K562 (cell line): Measurements from ENCODE around the gene CALML4. TPM values are rescaled to one million over a fixed set of nuclear protein-coding genes. Genes with fewer than 3 reads are reported as not detected.

Experiments used
- ATAC-seq: fragments of 200-7000 bp; cut with Tn5 transposase; 3 replicates; pipeline ENCODE4 v1.9.1; 2020; ENCODE audit warnings: moderate library complexity
- BruUV-seq: library from RNA; stranded (reverse); fragments of 400-500 nt; replicated peaks from 2 replicates; lab custom pipeline; 2021; lab: Mats Ljungman, UMichigan
- CTCF ChIA-PET: fragments of 300-600 bp; formaldehyde crosslinking; extraction: SDS; loops from one replicate; lab custom pipeline; 2021; ENCODE audit warnings: low intra/inter-chr PET ratio; lab: Yijun Ruan, JAX
- POLR2A ChIA-PET: fragments of 300-600, 350-650 bp; sonication (Branson Sonifier 250); formaldehyde crosslinking; extraction: SDS; loops from one replicate; lab custom pipeline; 2021; ENCODE audit warnings: antibody characterized with exemption, inconsistent platforms; lab: Yijun Ruan, JAX
- DNase-seq, 4 experiments: peaks; one replicate each; pipeline versions ENCODE4 v3.0.0 to v3.0.0-alpha.2; 2011 to 2018; ENCODE audit warnings: low spot score in 3 of 4, mixed read lengths in 3 of 4; ENCODE audit errors: extremely low read depth in 1 of 4
- FAIRE-seq: peaks from 2 replicates; lab custom pipeline; 2011; peaks lifted over from hg19 to GRCh38; lab: Jason Lieb, UNC
- H2AFZ ChIP-seq: 2 replicates; pipeline ENCODE4 v1.6.0; 2011; ENCODE audit warnings: low read depth, low read length, control low read depth, inconsistent platforms
- H3K27ac ChIP-seq: fragments of 200-600 bp; 3 replicates; pipeline ENCODE4 v1.8.0; 2011; ENCODE audit warnings: low read depth, mild to moderate bottlenecking, control low read depth, inconsistent platforms, low read length, moderate library complexity, mixed read lengths; ENCODE audit errors: extremely low read depth
- H3K27me3 ChIP-seq, 2 experiments: fragments of 300-600 bp in 1 of 2; 2 replicates in 1 of 2; 3 replicates in 1 of 2; pipeline versions ENCODE4 v1.6.0 to v1.8.0; 2011; ENCODE audit warnings: inconsistent platforms in 2 of 2, low read length in 2 of 2, mild to moderate bottlenecking in 1 of 2, mixed read lengths in 1 of 2, moderate library complexity in 1 of 2; ENCODE audit not compliant: control insufficient read depth in 2 of 2, insufficient read depth in 2 of 2
- H3K36me3 ChIP-seq: fragments of 300-600 bp; 3 replicates; pipeline ENCODE4 v1.8.0; 2011; ENCODE audit warnings: mild to moderate bottlenecking, low read length, inconsistent platforms; ENCODE audit not compliant: control insufficient read depth, insufficient read depth
- H3K4me1 ChIP-seq, 2 experiments: fragments of 200-600 bp in 1 of 2; replicated peaks in 1 of 2; 2 replicates in 1 of 2; 3 replicates in 1 of 2; pipeline versions ENCODE4 v1.5.1 to v1.8.0; 2011; ENCODE audit warnings: inconsistent platforms in 2 of 2, low read length in 2 of 2, mild to moderate bottlenecking in 1 of 2, mixed read lengths in 1 of 2, moderate library complexity in 1 of 2; ENCODE audit not compliant: control insufficient read depth in 2 of 2, insufficient read depth in 2 of 2
- H3K4me2 ChIP-seq: 2 replicates; pipeline ENCODE4 v1.6.1; 2011; ENCODE audit warnings: low read length, control low read depth, inconsistent platforms, mixed read lengths; ENCODE audit not compliant: insufficient read depth
- H3K4me3 ChIP-seq: fragments of 200-600 bp; sonication (generic), shearing (Covaris generic); 2 replicates; pipeline ENCODE4 v1.5.1; 2016; ENCODE audit warnings: control low read depth, inconsistent platforms
- H3K79me2 ChIP-seq: fragments of 200-600 bp; 3 replicates; pipeline ENCODE4 v1.8.0; 2011; ENCODE audit warnings: low read length, inconsistent platforms; ENCODE audit not compliant: control insufficient read depth, insufficient read depth
- H3K9ac ChIP-seq, 2 experiments: 2 replicates each; pipeline versions ENCODE4 v1.6.0 to v1.6.1; 2011; ENCODE audit warnings: low read depth in 2 of 2, low read length in 2 of 2, control low read depth in 1 of 2, inconsistent platforms in 1 of 2, mild to moderate bottlenecking in 1 of 2, mixed read lengths in 1 of 2; ENCODE audit not compliant: insufficient read depth in 1 of 2
- H3K9me1 ChIP-seq: one replicate; pipeline ENCODE4 v1.6.0; 2011; ENCODE audit warnings: inconsistent platforms, mild to moderate bottlenecking, low read length, moderate library complexity; ENCODE audit not compliant: control insufficient read depth, insufficient read depth
- H3K9me3 ChIP-seq: replicated peaks from 2 replicates; pipeline ENCODE4 v1.5.1; 2011; ENCODE audit warnings: low read depth, low read length, inconsistent platforms; ENCODE audit not compliant: control insufficient read depth, insufficient read depth
- H4K20me1 ChIP-seq: replicated peaks from 2 replicates; pipeline ENCODE4 v1.6.1; 2011; ENCODE audit warnings: low read length, inconsistent platforms, mixed read lengths; ENCODE audit not compliant: control insufficient read depth, insufficient read depth
- CEBPG ChIP-seq, 3 experiments: fragments of 200-800 bp in 1 of 3; sonication (Bioruptor generic) in 1 of 3; sonication (generic) in 1 of 3; formaldehyde crosslinking in 1 of 3; IDR thresholded peaks in 2 of 3; conservative IDR thresholded peaks in 1 of 3; 2 replicates each; pipeline versions ENCODE4 v1.6.1 to v1.8.0; 2016 to 2022; ENCODE audit warnings: missing compliant biosample characterization in 2 of 3, missing genetic modification characterization in 2 of 3, mild to moderate bottlenecking in 1 of 3, missing genetic modification reagents in 1 of 3
- KLF1 ChIP-seq: fragments of 450-650 bp; IDR thresholded peaks from 2 replicates; pipeline ENCODE4 v1.6.1; 2016; ENCODE audit warnings: missing genetic modification characterization, missing compliant biosample characterization
- LARP7 ChIP-seq: fragments of 450-650 bp; IDR thresholded peaks from 2 replicates; pipeline ENCODE4 v1.6.1; 2016
- MAFF ChIP-seq: IDR thresholded peaks from 2 replicates; pipeline ENCODE4 v1.6.1; 2012; ENCODE audit warnings: low read length, improper control_type of control experiment
- MAFG ChIP-seq: fragments of 450-650 bp; conservative IDR thresholded peaks from 2 replicates; pipeline ENCODE4 v1.6.1; 2016; ENCODE audit warnings: missing genetic modification characterization, missing compliant biosample characterization
- PCBP1 ChIP-seq: fragments of 200-400 bp; formaldehyde crosslinking; IDR thresholded peaks from 2 replicates; pipeline ENCODE4 v1.6.1; 2018; ENCODE audit warnings: mild to moderate bottlenecking, low read depth, low read length; ENCODE audit not compliant: poor library complexity, severe bottlenecking
- PHF21A ChIP-seq: fragments of 450-650 bp; IDR thresholded peaks from 2 replicates; pipeline ENCODE4 v1.6.1; 2017; ENCODE audit warnings: low read depth, borderline replicate concordance
- POLR2AphosphoS5 ChIP-seq: IDR thresholded peaks from 2 replicates; pipeline ENCODE4 v1.6.1; 2011; ENCODE audit warnings: mild to moderate bottlenecking, low read depth, low read length, moderate library complexity; ENCODE audit not compliant: control insufficient read depth, insufficient read depth
- POLR2G ChIP-seq: fragments of 200-400 bp; formaldehyde crosslinking; IDR thresholded peaks from 2 replicates; pipeline ENCODE4 v1.6.1; 2017; ENCODE audit warnings: low read depth, mild to moderate bottlenecking, antibody characterized with exemption, low read length, moderate library complexity
- POU5F1 ChIP-seq: fragments of 150-350 bp; IDR thresholded peaks from 2 replicates; pipeline ENCODE4 v1.6.1; 2014; ENCODE audit warnings: borderline replicate concordance, low read length, low read depth, mild to moderate bottlenecking; ENCODE audit not compliant: partially characterized antibody
- RFX1 ChIP-seq: fragments of 450-650 bp; IDR thresholded peaks from 2 replicates; pipeline ENCODE4 v1.6.1; 2016; ENCODE audit warnings: mild to moderate bottlenecking, moderate library complexity
- SMAD3 ChIP-seq: fragments of 450-650 bp; formaldehyde crosslinking; conservative IDR thresholded peaks from 2 replicates; pipeline ENCODE4 v1.4.0; 2020; ENCODE audit warnings: mild to moderate bottlenecking
- ZBED1 ChIP-seq: IDR thresholded peaks from 2 replicates; pipeline ENCODE4 v1.6.1; 2014
- ZEB2 ChIP-seq: fragments of 450-650 bp; IDR thresholded peaks from 2 replicates; pipeline ENCODE4 v1.6.1; 2016
- ZFP36 ChIP-seq: fragments of 150-350 bp; IDR thresholded peaks from 2 replicates; pipeline ENCODE4 v1.6.1; 2018; ENCODE audit warnings: low read length, low read depth; ENCODE audit not compliant: partially characterized antibody
- ZNF124 ChIP-seq: sonication (generic); formaldehyde crosslinking; IDR thresholded peaks from 2 replicates; pipeline ENCODE4 v1.8.1; 2022; ENCODE audit warnings: missing genetic modification reagents
- ZNF316 ChIP-seq: fragments of 450-650 bp; IDR thresholded peaks from 2 replicates; pipeline ENCODE4 v1.6.1; 2016
- ZNF445 ChIP-seq: fragments of 250-450 bp; sonication (Bioruptor Pico); IDR thresholded peaks from 2 replicates; pipeline ENCODE4 v1.4.0; 2020; ENCODE audit warnings: low read depth, mild to moderate bottlenecking, moderate library complexity
- WGBS: fragments of 100-300 bp; shearing (Covaris generic); methylation state at CpG from one replicate; pipeline ENCODE4 v1.1.6; 2016; ENCODE audit warnings: low coverage, mixed read lengths; ENCODE audit not compliant: insufficient coverage; ENCODE audit errors: missing lambda C conversion rate; 5-methylcytosine and 5-hydroxymethylcytosine counted together
- in situ Hi-C: fragments of 300-500 bp; cut with MboI; formaldehyde crosslinking; loops from 4 replicates; pipeline ENCODE4 v1.15.0; 2018; ENCODE audit warnings: inconsistent platforms, mixed read lengths
- intact Hi-C: fragments of 100-400 bp; cut with micrococcal nuclease; formaldehyde crosslinking; loops from 2 replicates; pipeline ENCODE4 v1.14.2; 2022
- polyA plus RNA-seq, 8 experiments: library from polyadenylated mRNA; depleted of rRNA in 4 of 8; stranded (reverse) in 5 of 8; unstranded in 3 of 8; fragments of >200 nt; fragmentation: Nextera tagmentation in 2 of 8; fragmentation: Illumina TruSeq in 1 of 8; extraction: Ambion mirVana in 2 of 8; extraction: Trizol in 1 of 8; gene quantifications; 2 replicates each; pipeline versions ENCODE4 v1.2.1 to v1.2.3, GENCODE V29; 2011 to 2014; ENCODE audit warnings: inconsistent platforms in 1 of 8, missing spikeins in 1 of 8
- total RNA-seq, 7 experiments: library from RNA; depleted of rRNA in 6 of 7; stranded (reverse); fragments of >200 nt in 6 of 7; fragmentation: Illumina TruSeq in 2 of 7; extraction: Trizol in 2 of 7; gene quantifications; 2 replicates each; pipeline versions ENCODE4 v1.2.1 to v1.2.3, GENCODE V29; 2011 to 2021; ENCODE audit warnings: low replicate concordance in 1 of 7
- TF ChIP-seq, protein P1 (sequence below): sonication (generic); formaldehyde crosslinking; IDR thresholded peaks from 2 replicates; pipeline ENCODE4 v1.4.0; 2020; ENCODE audit warnings: mild to moderate bottlenecking, missing genetic modification reagents
- TF ChIP-seq, protein P2 (sequence below): fragments of 450-650 bp; IDR thresholded peaks from 2 replicates; pipeline ENCODE4 v1.6.1; 2016; ENCODE audit warnings: borderline replicate concordance

The CALML4 gene
- total and polyA plus RNA-seq, 9 of the 15 experiments (the other 6 are each of a cell fraction or from before 2014, with no cell fraction given): 2.8 to 30.6 (median 15.5) TPM

- TF ChIP-seq ZFP36 (no peak), RFX1 (no peak), ZNF124 (CRISPR knock-in tag) (no peak), POLR2AphosphoS5 (no peak), ZBED1 (no peak)
- TF ChIP-seq, all 486 proteins: peak for 0
Observed at GRCh38 chr15:68151277-68151676, 53.9 kb downstream of the CALML4 start (continued).

DNA sequence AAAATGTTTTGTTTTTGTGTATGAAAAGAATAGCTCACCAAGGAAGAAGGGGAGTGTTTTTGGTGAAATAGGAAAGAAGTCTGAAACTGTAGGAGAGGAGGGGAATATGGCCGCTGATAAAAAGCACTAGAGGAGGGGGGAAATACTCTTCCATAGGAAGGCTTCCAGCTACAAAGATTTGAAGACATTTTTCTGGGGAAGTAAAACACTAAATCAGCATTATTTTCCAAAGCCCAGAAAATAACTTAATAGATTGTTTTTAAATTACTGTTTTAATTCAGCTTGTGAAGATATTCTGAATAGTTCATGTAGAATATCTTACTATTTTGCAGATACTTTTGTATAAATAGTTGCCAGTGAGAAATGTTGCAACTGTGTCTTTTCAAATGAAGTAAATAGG, 54.9 kb downstream of the CALML4 start:
- H2AFZ ChIP-seq: no peak overlapping the region
- H3K79me2 ChIP-seq: no peaks in the 10 kb centered on the region
- in situ Hi-C loops: no loop called here
- no peak for DNase-seq
- no peak for ATAC-seq
- peaks cover 44% of the 10 kb centered on the region for H3K36me3 ChIP-seq
- no peak for FAIRE-seq
- 90% methylated on average over 1 of the region's 1 CpG for WGBS
- POLR2A ChIA-PET: interaction anchor here (0.6 kb wide), 1 partner anchor 248 kb away, joined by 3 read pairs; no protein-coding TSS in a partner anchor
- H3K27me3 ChIP-seq: no peaks in the 10 kb centered on the region
- no peaks in the 10 kb centered on the region for H3K9me1 ChIP-seq
- no peaks in the 10 kb centered on the region for H3K9me3 ChIP-seq
- H3K4me1 ChIP-seq: no peaks in the 10 kb centered on the region
- no peak overlapping the region for H3K9ac ChIP-seq
- no peak overlapping the region for H3K27ac ChIP-seq
- no peaks in the 10 kb centered on the region for H4K20me1 ChIP-seq
- CTCF ChIA-PET: interaction anchor here (1.2 kb wide), 1 partner anchor 287 kb away, joined by 3 read pairs; no protein-coding TSS in a partner anchor
- no peak overlapping the region for H3K4me2 ChIP-seq
- no peak overlapping the region for H3K4me3 ChIP-seq
- intact Hi-C loops: loop anchor here (10.0 kb wide), 1 partner anchor 95 kb away; the partner anchor contains the start of gene PIAS1
- BruUV-seq: no TSS peak
- TF ChIP-seq, protein P1, sequence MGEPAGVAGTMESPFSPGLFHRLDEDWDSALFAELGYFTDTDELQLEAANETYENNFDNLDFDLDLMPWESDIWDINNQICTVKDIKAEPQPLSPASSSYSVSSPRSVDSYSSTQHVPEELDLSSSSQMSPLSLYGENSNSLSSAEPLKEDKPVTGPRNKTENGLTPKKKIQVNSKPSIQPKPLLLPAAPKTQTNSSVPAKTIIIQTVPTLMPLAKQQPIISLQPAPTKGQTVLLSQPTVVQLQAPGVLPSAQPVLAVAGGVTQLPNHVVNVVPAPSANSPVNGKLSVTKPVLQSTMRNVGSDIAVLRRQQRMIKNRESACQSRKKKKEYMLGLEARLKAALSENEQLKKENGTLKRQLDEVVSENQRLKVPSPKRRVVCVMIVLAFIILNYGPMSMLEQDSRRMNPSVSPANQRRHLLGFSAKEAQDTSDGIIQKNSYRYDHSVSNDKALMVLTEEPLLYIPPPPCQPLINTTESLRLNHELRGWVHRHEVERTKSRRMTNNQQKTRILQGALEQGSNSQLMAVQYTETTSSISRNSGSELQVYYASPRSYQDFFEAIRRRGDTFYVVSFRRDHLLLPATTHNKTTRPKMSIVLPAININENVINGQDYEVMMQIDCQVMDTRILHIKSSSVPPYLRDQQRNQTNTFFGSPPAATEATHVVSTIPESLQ (CRISPR knock-in tag): no peak
- TF ChIP-seq MAFG (tag): peak; percentile 50
- TF ChIP-seq PHF21A: no peak
- no peak for TF ChIP-seq POLR2G
- TF ChIP-seq ZEB2: no peak
- TF ChIP-seq, protein P2, sequence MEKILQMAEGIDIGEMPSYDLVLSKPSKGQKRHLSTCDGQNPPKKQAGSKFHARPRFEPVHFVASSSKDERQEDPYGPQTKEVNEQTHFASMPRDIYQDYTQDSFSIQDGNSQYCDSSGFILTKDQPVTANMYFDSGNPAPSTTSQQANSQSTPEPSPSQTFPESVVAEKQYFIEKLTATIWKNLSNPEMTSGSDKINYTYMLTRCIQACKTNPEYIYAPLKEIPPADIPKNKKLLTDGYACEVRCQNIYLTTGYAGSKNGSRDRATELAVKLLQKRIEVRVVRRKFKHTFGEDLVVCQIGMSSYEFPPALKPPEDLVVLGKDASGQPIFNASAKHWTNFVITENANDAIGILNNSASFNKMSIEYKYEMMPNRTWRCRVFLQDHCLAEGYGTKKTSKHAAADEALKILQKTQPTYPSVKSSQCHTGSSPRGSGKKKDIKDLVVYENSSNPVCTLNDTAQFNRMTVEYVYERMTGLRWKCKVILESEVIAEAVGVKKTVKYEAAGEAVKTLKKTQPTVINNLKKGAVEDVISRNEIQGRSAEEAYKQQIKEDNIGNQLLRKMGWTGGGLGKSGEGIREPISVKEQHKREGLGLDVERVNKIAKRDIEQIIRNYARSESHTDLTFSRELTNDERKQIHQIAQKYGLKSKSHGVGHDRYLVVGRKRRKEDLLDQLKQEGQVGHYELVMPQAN: no peak
- no peak for TF ChIP-seq LARP7
- peak; percentile 63 for TF ChIP-seq MAFF
- no peak for TF ChIP-seq CEBPG (CRISPR knock-in tag; IDR thresholded peaks at IDR 0.05)
- TF ChIP-seq CEBPG (tag; conservative IDR thresholded peaks at IDR 0.05 in 1 of 2, IDR thresholded peaks at IDR 0.05 in 1 of 2): no peak
- peak; percentile 82 for TF ChIP-seq ZNF316
- no peak for TF ChIP-seq ZNF445
- TF ChIP-seq PCBP1: no peak
- no peak for TF ChIP-seq POU5F1
- no peak for TF ChIP-seq KLF1
- no peak for TF ChIP-seq SMAD3
